ENCODE data around the gene GGCT.

- TF ChIP-seq CTCF (IDR thresholded peaks at IDR 0.05; ENCODE audit: low read depth, low read length): no peak
- TF ChIP-seq POLR2A (IDR thresholded peaks at IDR 0.05; ENCODE audit: extremely low read depth, insufficient read length): no peak
- no peak for TF ChIP-seq MYC (IDR thresholded peaks at IDR 0.05; ENCODE audit: low read depth, low read length)
Measured at GRCh38 chr7:30458311-30458710, 46.3 kb downstream of the GGCT start.
